NCI-H2227 (cell line): ENCODE results near the gene PEMT.

ENCODE experiments used
- DNase-seq: peaks from one replicate; lab custom pipeline; 2025; ENCODE audit not compliant: unreplicated experiment; lab: John Stamatoyannopoulos, UW

PEMT gene

GRCh38 chr17:17504341-17505140, 87.0 kb downstream of the PEMT start:
- no peak for DNase-seq

- peak; percentile 18 for DNase-seq
Observed at GRCh38 chr17:17503566-17504130, 87.9 kb downstream of the PEMT start.

GRCh38 chr17:17502741-17503565, 88.6 kb downstream of the PEMT start:
- no peak for DNase-seq

GRCh38 chr17:17500999-17501605, 90.4 kb downstream of the PEMT start:
- no peak for DNase-seq

GRCh38 chr17:17499402-17500145, 91.9 kb downstream of the PEMT start:
- DNase-seq: no peak

- no peak for DNase-seq
Observed at GRCh38 chr17:17498606-17499301, 92.8 kb downstream of the PEMT start.

GRCh38 chr17:17497845-17498520, 93.5 kb downstream of the PEMT start:
- DNase-seq: no peak

GRCh38 chr17:17497065-17497844, 94.3 kb downstream of the PEMT start:
- no peak for DNase-seq

- DNase-seq: peak; percentile 43
Observed at GRCh38 chr17:17496189-17497064, 95.1 kb downstream of the PEMT start, which contains the start of gene RASD1. RASD1 (minus strand) TSS chr17:17496395; CDS start chr17:17496181, 214 bp downstream.

GRCh38 chr17:17495536-17496188, 95.8 kb downstream of the PEMT start:
- no peak for DNase-seq

- DNase-seq: no peak
Observed at GRCh38 chr17:17494870-17495535, 96.5 kb downstream of the PEMT start.

GRCh38 chr17:17494499-17494869, 97.0 kb downstream of the PEMT start:
- DNase-seq: no peak

- DNase-seq: no peak
Observed at GRCh38 chr17:17493986-17494466, 97.5 kb downstream of the PEMT start.

- DNase-seq: peak; percentile 47
Observed at GRCh38 chr17:17493249-17493985, 98.1 kb downstream of the PEMT start.

- no peak for DNase-seq
Observed at GRCh38 chr17:17492571-17492970, 98.9 kb downstream of the PEMT start.

- no peak for DNase-seq
Observed at GRCh38 chr17:17492085-17492484, 99.4 kb downstream of the PEMT start.
